OCI-LY1 (cell line): ENCODE data around the gene TMC6.

Experiments
- H2AFZ ChIP-seq: fragments of 200-600 bp; sonication (generic), shearing (Covaris generic); 2 replicates; pipeline ENCODE4 v1.6.0; 2014; ENCODE audit warnings: antibody characterized with exemption, mild to moderate bottlenecking, low read length
- H3F3A ChIP-seq: fragments of 200-600 bp; sonication (generic), shearing (Covaris generic); 2 replicates; pipeline ENCODE4 v1.6.0; 2014; ENCODE audit warnings: mild to moderate bottlenecking, antibody characterized with exemption, low read length, moderate library complexity; ENCODE audit not compliant: insufficient read depth
- H3K27ac ChIP-seq: fragments of 200-600 bp; sonication (generic); 2 replicates; pipeline ENCODE4 v1.5.1; 2014; ENCODE audit warnings: low read length, mixed run types, mild to moderate bottlenecking, low read depth; ENCODE audit not compliant: poor library complexity, severe bottlenecking
- H3K27me3 ChIP-seq: fragments of 200-600 bp; sonication (generic); 2 replicates; pipeline ENCODE4 v1.6.0; 2014; ENCODE audit warnings: antibody characterized with exemption, mild to moderate bottlenecking, low read length, moderate library complexity; ENCODE audit not compliant: insufficient read depth
- H3K36me3 ChIP-seq: fragments of 200-600 bp; sonication (generic); 2 replicates; pipeline ENCODE4 v1.6.1; 2014; ENCODE audit warnings: mild to moderate bottlenecking, antibody characterized with exemption, low read length, moderate library complexity, mixed read lengths; ENCODE audit not compliant: insufficient read depth
- H3K4me1 ChIP-seq: fragments of 200-600 bp; sonication (generic); 2 replicates; pipeline ENCODE4 v1.5.1; 2014; ENCODE audit warnings: mild to moderate bottlenecking, low read length, moderate library complexity; ENCODE audit not compliant: insufficient read depth, severe bottlenecking
- H3K4me2 ChIP-seq: fragments of 200-600 bp; sonication (generic), shearing (Covaris generic); 2 replicates; pipeline ENCODE4 v1.6.1; 2014; ENCODE audit warnings: low read length
- H3K4me3 ChIP-seq: fragments of 200-600 bp; sonication (generic); 2 replicates; pipeline ENCODE4 v1.5.1; 2014; ENCODE audit warnings: low read length, low read depth, mild to moderate bottlenecking, mixed read lengths; ENCODE audit not compliant: poor library complexity, severe bottlenecking
- H3K79me2 ChIP-seq: fragments of 200-600 bp; shearing (Covaris generic); 2 replicates; pipeline ENCODE4 v1.6.1; 2016; ENCODE audit warnings: mixed run types, low read length, mixed read lengths; ENCODE audit not compliant: insufficient read depth
- H3K9ac ChIP-seq: fragments of 200-600 bp; sonication (generic), shearing (Covaris generic); 2 replicates; pipeline ENCODE4 v1.6.1; 2014; ENCODE audit warnings: mild to moderate bottlenecking, low read length, mixed read lengths
- H3K9me2 ChIP-seq: fragments of 200-600 bp; sonication (generic), shearing (Covaris generic); 2 replicates; pipeline ENCODE4 v1.6.1; 2014; ENCODE audit warnings: low read depth, mild to moderate bottlenecking, low read length, mixed read lengths
- H3K9me3 ChIP-seq: fragments of 200-600 bp; shearing (Covaris generic); 2 replicates; pipeline ENCODE4 v1.6.1; 2014; ENCODE audit warnings: low read length, mixed read lengths
- H4K20me1 ChIP-seq: fragments of 200-600 bp; sonication (generic), shearing (Covaris generic); 2 replicates; pipeline ENCODE4 v1.6.0; 2016; ENCODE audit warnings: mild to moderate bottlenecking, low read length; ENCODE audit not compliant: insufficient read depth
- EZH2 ChIP-seq: fragments of 200-600 bp; sonication (generic), shearing (Covaris generic); IDR thresholded peaks from 2 replicates; pipeline ENCODE4 v1.8.0; 2017; ENCODE audit warnings: borderline replicate concordance, mixed run types, mild to moderate bottlenecking, antibody characterized with exemption, low read length, moderate library complexity, mixed read lengths
- TF ChIP-seq, protein P1 (sequence below): fragments of 200-600 bp; sonication (generic), shearing (Covaris generic); IDR thresholded peaks from 2 replicates; pipeline ENCODE4 v1.5.1; 2017; ENCODE audit warnings: mild to moderate bottlenecking, antibody characterized with exemption, low read length, moderate library complexity, mixed read lengths

TMC6 gene

DNA sequence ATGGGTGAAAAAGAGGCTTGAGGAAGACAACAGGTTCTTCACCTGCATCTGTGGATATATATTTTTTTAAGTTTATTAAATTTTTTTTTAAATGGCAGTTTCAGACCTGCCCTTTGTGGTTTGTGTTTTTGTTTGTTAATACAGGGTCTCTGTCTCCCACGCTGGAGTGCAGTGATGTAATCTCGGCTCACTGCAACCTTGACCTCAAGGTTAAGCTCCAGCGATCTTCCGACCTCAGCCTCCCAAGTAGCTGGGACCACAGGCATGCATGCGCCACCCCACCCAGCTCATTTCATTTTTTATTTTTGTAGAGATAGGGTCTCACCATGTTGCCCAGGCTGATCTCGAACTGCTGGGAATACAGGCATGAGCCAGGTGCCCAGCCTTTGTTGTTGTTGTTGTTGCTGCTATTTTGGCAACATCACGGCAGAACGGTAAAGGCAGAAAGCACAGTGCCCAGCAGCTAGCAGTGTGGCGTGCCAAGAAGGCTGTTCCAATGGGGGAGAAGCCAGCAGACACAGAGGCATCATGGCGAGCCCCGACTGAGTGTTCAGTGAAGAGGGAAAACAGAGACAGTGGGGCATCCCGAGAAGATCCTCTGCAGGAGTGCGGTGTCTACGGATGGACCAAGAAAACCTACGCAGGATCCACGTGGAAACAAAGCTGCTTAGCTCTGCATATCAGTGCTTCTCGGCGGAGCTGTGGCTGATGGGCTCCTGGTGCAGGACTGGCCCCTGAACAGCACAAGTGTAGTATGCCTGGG, 19.6 kb downstream of the TMC6 start:
- Histone ChIP-seq H3K9me2 (no peaks in the 10 kb centered on the region), H3K4me3 (no peak overlapping the region), H2AFZ (no peak overlapping the region), H4K20me1 (no peaks in the 10 kb centered on the region), H3K36me3 (peaks cover 40% of the 10 kb centered on the region), H3K27ac (no peak overlapping the region), H3K4me2 (no peak overlapping the region), H3K79me2 (no peaks in the 10 kb centered on the region), H3F3A (no peaks in the 10 kb centered on the region), H3K4me1 (peaks cover 6% of the 10 kb centered on the region), H3K9ac (no peak overlapping the region), H3K27me3 (no peaks in the 10 kb centered on the region), H3K9me3 (no peaks in the 10 kb centered on the region)
- TF ChIP-seq, protein P1, sequence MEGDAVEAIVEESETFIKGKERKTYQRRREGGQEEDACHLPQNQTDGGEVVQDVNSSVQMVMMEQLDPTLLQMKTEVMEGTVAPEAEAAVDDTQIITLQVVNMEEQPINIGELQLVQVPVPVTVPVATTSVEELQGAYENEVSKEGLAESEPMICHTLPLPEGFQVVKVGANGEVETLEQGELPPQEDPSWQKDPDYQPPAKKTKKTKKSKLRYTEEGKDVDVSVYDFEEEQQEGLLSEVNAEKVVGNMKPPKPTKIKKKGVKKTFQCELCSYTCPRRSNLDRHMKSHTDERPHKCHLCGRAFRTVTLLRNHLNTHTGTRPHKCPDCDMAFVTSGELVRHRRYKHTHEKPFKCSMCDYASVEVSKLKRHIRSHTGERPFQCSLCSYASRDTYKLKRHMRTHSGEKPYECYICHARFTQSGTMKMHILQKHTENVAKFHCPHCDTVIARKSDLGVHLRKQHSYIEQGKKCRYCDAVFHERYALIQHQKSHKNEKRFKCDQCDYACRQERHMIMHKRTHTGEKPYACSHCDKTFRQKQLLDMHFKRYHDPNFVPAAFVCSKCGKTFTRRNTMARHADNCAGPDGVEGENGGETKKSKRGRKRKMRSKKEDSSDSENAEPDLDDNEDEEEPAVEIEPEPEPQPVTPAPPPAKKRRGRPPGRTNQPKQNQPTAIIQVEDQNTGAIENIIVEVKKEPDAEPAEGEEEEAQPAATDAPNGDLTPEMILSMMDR = no peak
- TF ChIP-seq EZH2 = no peak

GRCh38 chr17:78107976-78108725, 20.4 kb downstream of the TMC6 start:
- Histone ChIP-seq H3K4me3 (no peak overlapping the region), H2AFZ (no peak overlapping the region), H3K9me2 (no peaks in the 10 kb centered on the region), H3K36me3 (peaks cover 36% of the 10 kb centered on the region), H3K4me1 (peaks cover 6% of the 10 kb centered on the region), H3K9me3 (no peaks in the 10 kb centered on the region), H3F3A (no peaks in the 10 kb centered on the region), H4K20me1 (no peaks in the 10 kb centered on the region), H3K79me2 (no peaks in the 10 kb centered on the region), H3K27ac (no peak overlapping the region), H3K9ac (no peak overlapping the region), H3K27me3 (no peaks in the 10 kb centered on the region), H3K4me2 (no peak overlapping the region)
- no peak for TF ChIP-seq EZH2
- TF ChIP-seq, protein P1 = no peak

DNA sequence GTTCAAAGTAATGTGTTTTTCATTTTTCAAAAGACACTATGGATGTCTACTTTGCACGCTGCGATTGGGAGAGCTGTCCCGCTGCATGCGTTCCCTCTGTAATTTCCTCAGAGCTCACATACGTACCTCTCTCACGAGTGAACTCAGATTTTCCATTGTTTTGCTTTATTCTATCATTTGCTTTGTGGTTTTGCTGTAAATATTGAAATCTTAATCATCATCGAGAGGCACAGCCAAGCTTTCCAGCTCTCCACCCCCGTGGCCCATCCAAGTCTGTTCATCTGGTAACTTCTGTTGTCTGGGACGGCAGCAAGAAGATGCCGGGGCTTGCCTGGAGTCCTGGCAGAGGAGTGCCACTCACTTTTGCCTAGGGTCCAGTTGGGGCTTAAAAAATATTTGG, 21.1 kb downstream of the TMC6 start:
- H3K79me2 ChIP-seq = no peaks in the 10 kb centered on the region
- no peak overlapping the region for H2AFZ ChIP-seq
- no peaks in the 10 kb centered on the region for H3F3A ChIP-seq
- peaks cover 6% of the 10 kb centered on the region for H3K4me1 ChIP-seq
- peaks cover 34% of the 10 kb centered on the region for H3K36me3 ChIP-seq
- no peaks in the 10 kb centered on the region for H3K9me3 ChIP-seq
- no peak overlapping the region for H3K27ac ChIP-seq
- H3K27me3 ChIP-seq = no peaks in the 10 kb centered on the region
- no peak overlapping the region for H3K9ac ChIP-seq
- no peaks in the 10 kb centered on the region for H3K9me2 ChIP-seq
- H4K20me1 ChIP-seq = no peaks in the 10 kb centered on the region
- H3K4me2 ChIP-seq = no peak overlapping the region
- TF ChIP-seq EZH2 = no peak
- TF ChIP-seq, protein P1 = no peak
- H3K4me3 ChIP-seq = no peak overlapping the region
